Measurements from ENCODE around the gene IPO4. TPM values are rescaled to one million over a fixed set of nuclear protein-coding genes. Genes with fewer than 3 reads are reported as not detected.
A peak's percentile ranks its signal among the peaks of the same experiment; 100 is the strongest.

Gene IPO4
- total and polyA plus RNA-seq, 9 of the 15 experiments (the other 6 are each of a cell fraction or from before 2014, with no cell fraction given): 7.3 to 122 (median 31.8) TPM

- Histone ChIP-seq H3K4me2 (ENCODE audit: insufficient read depth, low read length) (0 out of 2 replicates have a peak overlapping the region, but pooled peaks have one; percentile 37), H3K9me3 (replicated peaks; ENCODE audit: control insufficient read depth, insufficient read depth, low read depth, low read length) (no peaks in the 10 kb centered on the region), H3K36me3 (ENCODE audit: control insufficient read depth, insufficient read depth, low read length) (peaks cover 70% of the 10 kb centered on the region; the same call in 2 of the 3 replicates), H3K79me2 (ENCODE audit: control insufficient read depth, insufficient read depth, low read length) (peaks cover 10% of the 10 kb centered on the region; the same call in 2 of the 3 replicates), H3K4me3 (no peak overlapping the region), H4K20me1 (replicated peaks; ENCODE audit: control insufficient read depth, insufficient read depth, low read length) (no peaks in the 10 kb centered on the region), H3K27me3 (ENCODE audit: control insufficient read depth in 2 of 2, insufficient read depth in 2 of 2, low read length in 2 of 2) (no peaks in the 10 kb centered on the region), H3K9me1 (ENCODE audit: control insufficient read depth, insufficient read depth, low read length) (no peaks in the 10 kb centered on the region), H2AFZ (ENCODE audit: low read depth, low read length) (no peak overlapping the region), H3K9ac (ENCODE audit: insufficient read depth in 1 of 2, low read depth in 2 of 2, low read length in 2 of 2) (no peak overlapping the region), H3K4me1 (replicated peaks in 1 of 2; ENCODE audit: control insufficient read depth in 2 of 2, insufficient read depth in 2 of 2, low read length in 2 of 2) (peaks cover 10 to 23% of the 10 kb centered on the region in 2 experiments; a peak in 4 of 5 replicates), H3K27ac (ENCODE audit: extremely low read depth, low read depth, low read length) (no peak overlapping the region)
- intact Hi-C loops (cut with micrococcal nuclease): no loop called here
- no TSS peak for BruUV-seq (replicated peaks)
- ChIA-PET POLR2A (interaction anchor here (0.9 to 1.0 kb wide), 2 partner anchors 13 to 19 kb away, joined by 3 to 4 read pairs; partner anchors contain the start of gene PSME2), CTCF (ENCODE audit: low intra/inter-chr PET ratio) (interaction anchor here (0.8 kb wide), 1 partner anchor 146 kb away, joined by 4 read pairs; no protein-coding TSS in a partner anchor)
- in situ Hi-C loops (cut with MboI): no loop called here
- ATAC-seq (no peak), DNase-seq (ENCODE audit: extremely low read depth in 1 of 4, low spot score in 3 of 4) (no peak), FAIRE-seq (no peak)
- WGBS (ENCODE audit: insufficient coverage, low coverage, missing lambda C conversion rate): 93% methylated on average over 6 of the region's 11 CpGs
- TF ChIP-seq HNRNPL (IDR thresholded peaks at IDR 0.05; ENCODE audit: low read depth, low read length) (0 out of 2 replicates have a peak, but pooled peaks have one; percentile 32), CHCHD3 (CRISPR knock-in tag; IDR thresholded peaks at IDR 0.05) (no peak)
Observed at GRCh38 chr14:24159777-24160498, 28.7 kb downstream of the IPO4 start.

GRCh38 chr14:24157331-24157730, 31.3 kb downstream of the IPO4 start:
- FAIRE-seq (no peak), ATAC-seq (no peak), DNase-seq (ENCODE audit: extremely low read depth in 1 of 4, low spot score in 3 of 4) (no peak)
- in situ Hi-C loops (cut with MboI): no loop called here
- ChIA-PET CTCF (ENCODE audit: low intra/inter-chr PET ratio) (no interaction called here), POLR2A (interaction anchor here (0.7 kb wide), 1 partner anchor 11 kb away, joined by 3 read pairs; the partner anchor contains the start of gene PSME2)
- Histone ChIP-seq H3K9me1 (ENCODE audit: control insufficient read depth, insufficient read depth, low read length) (no peaks in the 10 kb centered on the region), H3K4me1 (replicated peaks in 1 of 2; ENCODE audit: control insufficient read depth in 2 of 2, insufficient read depth in 2 of 2, low read length in 2 of 2) (peaks cover 10 to 23% of the 10 kb centered on the region in 2 experiments; a peak in 4 of 5 replicates), H4K20me1 (replicated peaks; ENCODE audit: control insufficient read depth, insufficient read depth, low read length) (no peaks in the 10 kb centered on the region), H3K4me3 (no peak overlapping the region), H3K9me3 (replicated peaks; ENCODE audit: control insufficient read depth, insufficient read depth, low read depth, low read length) (no peaks in the 10 kb centered on the region), H3K27ac (ENCODE audit: extremely low read depth, low read depth, low read length) (no peak overlapping the region), H3K27me3 (ENCODE audit: control insufficient read depth in 2 of 2, insufficient read depth in 2 of 2, low read length in 2 of 2) (no peaks in the 10 kb centered on the region), H3K9ac (ENCODE audit: insufficient read depth in 1 of 2, low read depth in 2 of 2, low read length in 2 of 2) (no peak overlapping the region), H3K4me2 (ENCODE audit: insufficient read depth, low read length) (no peak overlapping the region), H3K36me3 (ENCODE audit: control insufficient read depth, insufficient read depth, low read length) (peaks cover 58% of the 10 kb centered on the region; the same call in 2 of the 3 replicates), H3K79me2 (ENCODE audit: control insufficient read depth, insufficient read depth, low read length) (peaks cover 10% of the 10 kb centered on the region; the same call in 2 of the 3 replicates), H2AFZ (ENCODE audit: low read depth, low read length) (no peak overlapping the region)
- no peak for TF ChIP-seq BACH1 (tag; IDR thresholded peaks at IDR 0.05)
- no peak for TF ChIP-seq PKNOX1 (IDR thresholded peaks at IDR 0.05)
- TF ChIP-seq, protein P1, sequence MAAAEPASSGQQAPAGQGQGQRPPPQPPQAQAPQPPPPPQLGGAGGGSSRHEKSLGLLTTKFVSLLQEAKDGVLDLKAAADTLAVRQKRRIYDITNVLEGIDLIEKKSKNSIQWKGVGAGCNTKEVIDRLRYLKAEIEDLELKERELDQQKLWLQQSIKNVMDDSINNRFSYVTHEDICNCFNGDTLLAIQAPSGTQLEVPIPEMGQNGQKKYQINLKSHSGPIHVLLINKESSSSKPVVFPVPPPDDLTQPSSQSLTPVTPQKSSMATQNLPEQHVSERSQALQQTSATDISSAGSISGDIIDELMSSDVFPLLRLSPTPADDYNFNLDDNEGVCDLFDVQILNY (CRISPR knock-in tag; IDR thresholded peaks at IDR 0.05): no peak
- BruUV-seq (replicated peaks): no TSS peak
- 94% methylated on average over 8 of the region's 12 CpGs for WGBS (ENCODE audit: insufficient coverage, low coverage, missing lambda C conversion rate)
- intact Hi-C loops (cut with micrococcal nuclease): no loop called here
